Esophagus (tissue), 2 donors: ENCODE results near the gene KDM4B. TPM values are rescaled to one million over a fixed set of nuclear protein-coding genes. Genes with fewer than 3 reads are reported as not detected.

Experiments
- H3K27ac ChIP-seq, 2 donors: one replicate each; pipeline ENCODE4 v1.5.1; 2013; ENCODE audit warnings: low read depth in 2 of 2, mild to moderate bottlenecking in 2 of 2, inconsistent platforms in 1 of 2, low read length in 1 of 2, moderate library complexity in 1 of 2
- H3K27me3 ChIP-seq, 2 donors: one replicate each; pipeline ENCODE4 v1.6.1; 2013; ENCODE audit warnings: low read length in 2 of 2, control low read depth in 1 of 2, mild to moderate bottlenecking in 1 of 2; ENCODE audit not compliant: insufficient read depth in 2 of 2, control insufficient read depth in 1 of 2
- H3K36me3 ChIP-seq, 2 donors: one replicate each; pipeline ENCODE4 v1.6.1; 2013; ENCODE audit warnings: low read length in 1 of 2; ENCODE audit not compliant: control insufficient read depth in 2 of 2, insufficient read depth in 2 of 2
- H3K4me1 ChIP-seq, 2 donors: one replicate each; pipeline ENCODE4 v1.6.1; 2013; ENCODE audit warnings: low read length in 1 of 2; ENCODE audit not compliant: control insufficient read depth in 2 of 2, insufficient read depth in 2 of 2
- H3K4me3 ChIP-seq, 2 donors: one replicate each; pipeline ENCODE4 v1.5.1; 2013; ENCODE audit warnings: low read length in 2 of 2, mild to moderate bottlenecking in 2 of 2, low read depth in 1 of 2, moderate library complexity in 1 of 2
- H3K9me3 ChIP-seq, 2 donors: one replicate each; pipeline ENCODE4 v1.6.1; 2013; ENCODE audit warnings: mild to moderate bottlenecking in 2 of 2, low read depth in 1 of 2, low read length in 1 of 2, moderate library complexity in 1 of 2; ENCODE audit not compliant: control insufficient read depth in 2 of 2, insufficient read depth in 1 of 2
- WGBS, 2 donors: extraction: QIAGEN DNeasy Blood & Tissue Kit; methylation state at CpG; one replicate each; pipeline ENCODE4 v1.1.7; 2013; 5-methylcytosine and 5-hydroxymethylcytosine counted together
- polyA plus RNA-seq, 2 donors: library from polyadenylated mRNA; stranded (reverse); fragments of 200-250 nt; gene quantifications; one replicate each; pipeline ENCODE4 v1.2.3, GENCODE V29; 2013
- donor health status: healthy with polysubstance abuse.
- donor health status: Bipolar disorder and iron deficiency.

The KDM4B gene
- polyA plus RNA-seq, 2 donors, result 10.7 to 26.7 TPM

GRCh38 chr19:5149932-5150901, 181.3 kb downstream of the KDM4B start:
- no peaks in the 10 kb centered on the region for H3K27me3 ChIP-seq
- H3K9me3 ChIP-seq, result no peaks in the 10 kb centered on the region
- 91 to 92% methylated on average over 36 of the region's 36 CpGs for WGBS, 2 donors
- H3K36me3 ChIP-seq, result peaks cover 0 to 28% of the 10 kb centered on the region in 2 donors
- H3K4me1 ChIP-seq, result peaks cover 2 to 3% of the 10 kb centered on the region in 2 donors
- H3K27ac ChIP-seq, result no peak overlapping the region
- no peak overlapping the region for H3K4me3 ChIP-seq

- Histone ChIP-seq H3K4me3 (no peak overlapping the region), H3K27ac (no peak overlapping the region), H3K9me3 (peaks cover 0 to 2% of the 10 kb centered on the region in 2 donors), H3K4me1 (peaks cover 3% of the 10 kb centered on the region in 2 donors), H3K27me3 (no peaks in the 10 kb centered on the region), H3K36me3 (peaks cover 0 to 21% of the 10 kb centered on the region in 2 donors)
- WGBS, 2 donors, result 90 to 93% methylated on average over 52 of the region's 52 CpGs
Measured at GRCh38 chr19:5150902-5151741, 182.2 kb downstream of the KDM4B start.

GRCh38 chr19:5152013-5152763, 183.3 kb downstream of the KDM4B start:
- 92% methylated on average over 27 of the region's 27 CpGs for WGBS, 2 donors
- H3K36me3 ChIP-seq, result peaks cover 0 to 18% of the 10 kb centered on the region in 2 donors

GRCh38 chr19:5152767-5153532, 184.0 kb downstream of the KDM4B start:
- H3K9me3 ChIP-seq, result peaks cover 0 to 8% of the 10 kb centered on the region in 2 donors
- peaks cover 0 to 5% of the 10 kb centered on the region in 2 donors for H3K4me1 ChIP-seq
- H3K4me3 ChIP-seq, result no peak overlapping the region
- WGBS, 2 donors, result 89 to 90% methylated on average over 24 of the region's 24 CpGs
- H3K36me3 ChIP-seq, result peaks cover 0 to 15% of the 10 kb centered on the region in 2 donors
- no peak overlapping the region for H3K27ac ChIP-seq
- H3K27me3 ChIP-seq, result no peaks in the 10 kb centered on the region

More at GRCh38 chr19:5152013-5152763, 183.3 kb downstream of the KDM4B start:
- H3K27me3 ChIP-seq, result no peaks in the 10 kb centered on the region
- peaks cover 3 to 5% of the 10 kb centered on the region in 2 donors for H3K4me1 ChIP-seq
- peaks cover 0 to 4% of the 10 kb centered on the region in 2 donors for H3K9me3 ChIP-seq
- no peak overlapping the region for H3K27ac ChIP-seq
- no peak overlapping the region for H3K4me3 ChIP-seq

- peaks cover 0 to 8% of the 10 kb centered on the region in 2 donors for H3K9me3 ChIP-seq
- no peak overlapping the region for H3K27ac ChIP-seq
- no peaks in the 10 kb centered on the region for H3K27me3 ChIP-seq
- peaks cover 0 to 4% of the 10 kb centered on the region in 2 donors for H3K4me1 ChIP-seq
- H3K4me3 ChIP-seq, result no peak overlapping the region
- WGBS, 2 donors, result 85 to 89% methylated on average over 14 of the region's 14 CpGs
- H3K36me3 ChIP-seq, result peaks cover 0 to 12% of the 10 kb centered on the region in 2 donors
Measured at GRCh38 chr19:5153601-5154128, 184.8 kb downstream of the KDM4B start.

- Histone ChIP-seq H3K4me1 (peaks cover 0 to 3% of the 10 kb centered on the region in 2 donors), H3K4me3 (no peak overlapping the region), H3K9me3 (peaks cover 0 to 8% of the 10 kb centered on the region in 2 donors), H3K27me3 (no peaks in the 10 kb centered on the region), H3K36me3 (peaks cover 0 to 10% of the 10 kb centered on the region in 2 donors), H3K27ac (no peak overlapping the region)
- 55 to 77% methylated on average over 12 to 17 of the region's 17 CpGs for WGBS, 2 donors
Measured at GRCh38 chr19:5154129-5154798, 185.4 kb downstream of the KDM4B start.

GRCh38 chr19:5154799-5155426, 186.0 kb downstream of the KDM4B start:
- peaks cover 0 to 3% of the 10 kb centered on the region in 2 donors for H3K4me1 ChIP-seq
- H3K27ac ChIP-seq, result no peak overlapping the region
- H3K27me3 ChIP-seq, result no peaks in the 10 kb centered on the region
- H3K36me3 ChIP-seq, result peaks cover 0 to 10% of the 10 kb centered on the region in 2 donors
- 86% methylated on average over 23 to 26 of the region's 26 CpGs for WGBS, 2 donors
- H3K4me3 ChIP-seq, result no peak overlapping the region
- H3K9me3 ChIP-seq, result peaks cover 0 to 8% of the 10 kb centered on the region in 2 donors
